Stimulated activated CD8-positive, alpha-beta memory T cell treated with anti-CD3 and anti-CD28 coated beads, Interleukin-2, amount 100 ng/mL, for 48 hours (primary cell): Measurements from ENCODE around the gene FXYD3.
"Not testable (repeated sequence)": the region's sequence is repeated elsewhere in the genome, so short reads cannot be mapped to it uniquely, and the experiment has no call there.

ENCODE experiments used
- DNase-seq, 2 donors: peaks; one replicate each; pipeline ENCODE4 v3.0.0-alpha.2; 2020; ENCODE audit warnings: low read depth in 2 of 2

Gene FXYD3

GRCh38 chr19:35124098-35125060, 8.8 kb downstream of the FXYD3 start:
- DNase-seq, result peak; percentile 75 to 81

- DNase-seq, result no peak
Measured at GRCh38 chr19:35125270-35125717, 9.7 kb downstream of the FXYD3 start.

- DNase-seq, result no peak
Measured at GRCh38 chr19:35125749-35126623, 10.4 kb downstream of the FXYD3 start.

- DNase-seq, result no peak
Measured at GRCh38 chr19:35126624-35126959, 11.0 kb downstream of the FXYD3 start.

GRCh38 chr19:35127871-35128270, 12.2 kb downstream of the FXYD3 start:
- no peak for DNase-seq

GRCh38 chr19:35128398-35129057, 12.9 kb downstream of the FXYD3 start:
- no peak for DNase-seq

- not testable (repeated sequence) for DNase-seq
Measured at GRCh38 chr19:35129724-35130274, 14.2 kb downstream of the FXYD3 start.

- DNase-seq, result no peak
Measured at GRCh38 chr19:35130761-35131720, 15.4 kb downstream of the FXYD3 start.

- no peak for DNase-seq
Measured at GRCh38 chr19:35132254-35132653, 16.6 kb downstream of the FXYD3 start.

- DNase-seq, result no peak
Measured at GRCh38 chr19:35133826-35134225, 18.2 kb downstream of the FXYD3 start.

GRCh38 chr19:35134601-35135242, 19.1 kb downstream of the FXYD3 start, which contains the start of gene LGI4:
Gene LGI4, minus strand, starts transcription at chr19:35135059. Its CDS starts 379 bp downstream, at chr19:35134680.
- no peak for DNase-seq

GRCh38 chr19:35135389-35135909, 19.8 kb downstream of the FXYD3 start:
- peak; percentile 50 to 56 for DNase-seq

GRCh38 chr19:35136231-35136630, 20.6 kb downstream of the FXYD3 start:
- no peak for DNase-seq

- no peak for DNase-seq
Measured at GRCh38 chr19:35136977-35137702, 21.5 kb downstream of the FXYD3 start.

- DNase-seq, result no peak
Measured at GRCh38 chr19:35138305-35138892, 22.8 kb downstream of the FXYD3 start, which contains the start of gene FXYD1. Gene FXYD1, plus strand, starts transcription at chr19:35138824. Its CDS starts 1,256 bp downstream, at chr19:35140080.

GRCh38 chr19:35140207-35140961, 24.8 kb downstream of the FXYD3 start:
- no peak for DNase-seq

- peak; percentile 97 to 98 for DNase-seq
Measured at GRCh38 chr19:35140962-35141836, 25.6 kb downstream of the FXYD3 start.
